GM06990 (cell line): Measurements from ENCODE around the gene LXN.

Experiments used
- DNase-seq: peaks from one replicate; pipeline ENCODE4 v3.0.0-alpha.2; 2011; ENCODE audit not compliant: insufficient read length; ENCODE audit errors: extremely low read depth
- H3K27me3 ChIP-seq: replicated peaks from 2 replicates; pipeline ENCODE4 v1.6.0; 2011; ENCODE audit warnings: low read length; ENCODE audit not compliant: control insufficient read depth, insufficient read depth
- H3K36me3 ChIP-seq: 2 replicates; pipeline ENCODE4 v1.5.1; 2011; ENCODE audit warnings: low read length; ENCODE audit not compliant: control insufficient read depth, insufficient read depth
- H3K4me3 ChIP-seq: replicated peaks from 2 replicates; pipeline ENCODE4 v1.5.1; 2011; ENCODE audit warnings: low read depth, mild to moderate bottlenecking, control low read depth, low read length
- TF ChIP-seq, protein P1 (sequence below): IDR thresholded peaks from 2 replicates; pipeline ENCODE4 v1.5.1; 2011; ENCODE audit warnings: low read length, control low read depth, mild to moderate bottlenecking, inconsistent platforms; ENCODE audit not compliant: insufficient read depth, poor library complexity, severe bottlenecking

Gene LXN, protein sequence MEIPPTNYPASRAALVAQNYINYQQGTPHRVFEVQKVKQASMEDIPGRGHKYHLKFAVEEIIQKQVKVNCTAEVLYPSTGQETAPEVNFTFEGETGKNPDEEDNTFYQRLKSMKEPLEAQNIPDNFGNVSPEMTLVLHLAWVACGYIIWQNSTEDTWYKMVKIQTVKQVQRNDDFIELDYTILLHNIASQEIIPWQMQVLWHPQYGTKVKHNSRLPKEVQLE

DNA sequence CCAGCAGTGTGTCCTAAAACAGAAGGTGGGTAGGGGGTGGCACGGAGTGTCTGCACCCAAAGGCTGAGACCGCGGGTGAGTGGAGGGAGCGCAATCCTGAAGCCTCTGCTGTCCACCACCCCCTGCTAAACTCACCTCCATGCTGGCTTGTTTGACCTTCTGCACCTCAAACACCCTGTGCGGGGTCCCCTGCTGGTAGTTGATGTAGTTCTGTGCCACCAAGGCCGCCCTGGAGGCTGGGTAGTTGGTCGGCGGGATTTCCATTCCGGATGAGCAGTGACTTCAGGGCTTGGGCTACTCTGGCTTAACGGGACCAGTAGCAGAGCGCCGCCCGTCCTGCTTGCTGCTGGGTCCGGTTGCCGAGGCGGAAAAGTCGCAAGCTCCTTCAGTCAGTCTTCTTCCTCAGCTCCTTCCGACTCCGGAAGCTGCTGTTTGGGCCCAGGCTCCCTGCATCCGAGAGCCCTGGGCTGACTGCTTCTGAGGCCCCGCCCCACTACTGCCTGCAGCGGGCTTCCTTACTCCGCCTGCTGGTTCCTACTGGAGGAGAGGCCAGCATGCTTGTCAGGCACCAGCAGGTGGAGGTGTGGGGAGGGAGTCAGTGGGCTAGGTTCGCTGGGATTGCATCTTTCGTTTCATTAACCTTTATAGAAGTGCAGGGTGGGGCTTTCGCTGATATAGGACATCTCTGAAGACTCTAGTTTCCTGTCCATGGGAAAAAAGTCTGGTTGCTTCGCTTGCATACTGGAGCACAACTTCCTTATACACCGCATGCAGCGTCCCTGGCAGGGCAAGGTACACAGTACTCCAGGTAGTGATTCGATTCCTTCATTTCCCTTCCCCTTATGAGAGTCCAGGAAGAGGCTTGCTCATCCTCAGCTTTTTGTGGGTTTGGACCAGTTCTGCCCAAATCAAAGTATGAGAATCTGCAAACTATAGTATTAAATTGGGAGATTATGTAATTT is at the start of gene LXN:
LXN (minus strand) TSS at position 434 of the 962 bp plus-strand sequence; CDS start at position 264, 170 bp downstream.
- peak; percentile 81 for DNase-seq
- H3K36me3 ChIP-seq, result peaks cover under 1% of the 10 kb centered on the region
- no peaks in the 10 kb centered on the region for H3K27me3 ChIP-seq
- peak within 1 kb of the TSS; percentile 62 for H3K4me3 ChIP-seq
- TF ChIP-seq, protein P1, sequence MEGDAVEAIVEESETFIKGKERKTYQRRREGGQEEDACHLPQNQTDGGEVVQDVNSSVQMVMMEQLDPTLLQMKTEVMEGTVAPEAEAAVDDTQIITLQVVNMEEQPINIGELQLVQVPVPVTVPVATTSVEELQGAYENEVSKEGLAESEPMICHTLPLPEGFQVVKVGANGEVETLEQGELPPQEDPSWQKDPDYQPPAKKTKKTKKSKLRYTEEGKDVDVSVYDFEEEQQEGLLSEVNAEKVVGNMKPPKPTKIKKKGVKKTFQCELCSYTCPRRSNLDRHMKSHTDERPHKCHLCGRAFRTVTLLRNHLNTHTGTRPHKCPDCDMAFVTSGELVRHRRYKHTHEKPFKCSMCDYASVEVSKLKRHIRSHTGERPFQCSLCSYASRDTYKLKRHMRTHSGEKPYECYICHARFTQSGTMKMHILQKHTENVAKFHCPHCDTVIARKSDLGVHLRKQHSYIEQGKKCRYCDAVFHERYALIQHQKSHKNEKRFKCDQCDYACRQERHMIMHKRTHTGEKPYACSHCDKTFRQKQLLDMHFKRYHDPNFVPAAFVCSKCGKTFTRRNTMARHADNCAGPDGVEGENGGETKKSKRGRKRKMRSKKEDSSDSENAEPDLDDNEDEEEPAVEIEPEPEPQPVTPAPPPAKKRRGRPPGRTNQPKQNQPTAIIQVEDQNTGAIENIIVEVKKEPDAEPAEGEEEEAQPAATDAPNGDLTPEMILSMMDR, result peak; percentile 82

DNA sequence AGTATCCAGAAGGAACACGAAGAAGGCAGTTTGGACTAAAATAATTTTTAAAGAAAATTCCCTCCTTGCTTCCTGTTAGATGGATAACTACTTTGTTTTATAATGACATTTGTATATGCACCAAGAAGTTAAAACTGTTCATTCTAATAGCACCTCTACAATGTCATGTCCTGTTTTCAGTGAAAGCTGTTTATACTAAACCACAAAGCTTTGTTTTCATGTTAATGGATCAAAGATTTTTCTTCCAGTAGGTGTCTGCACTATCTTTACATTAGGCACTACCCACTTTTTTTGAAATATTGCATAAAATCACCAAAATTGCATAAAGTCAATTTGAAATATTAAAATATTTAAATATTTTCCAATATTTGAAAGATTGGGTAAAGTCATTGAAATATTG is 49.7 kb upstream of the LXN start:
- H3K36me3 ChIP-seq, result peaks cover 3% of the 10 kb centered on the region
- H3K4me3 ChIP-seq, result no peak overlapping the region
- TF ChIP-seq, protein P1, result no peak
- no peaks in the 10 kb centered on the region for H3K27me3 ChIP-seq
- no peak for DNase-seq

DNA sequence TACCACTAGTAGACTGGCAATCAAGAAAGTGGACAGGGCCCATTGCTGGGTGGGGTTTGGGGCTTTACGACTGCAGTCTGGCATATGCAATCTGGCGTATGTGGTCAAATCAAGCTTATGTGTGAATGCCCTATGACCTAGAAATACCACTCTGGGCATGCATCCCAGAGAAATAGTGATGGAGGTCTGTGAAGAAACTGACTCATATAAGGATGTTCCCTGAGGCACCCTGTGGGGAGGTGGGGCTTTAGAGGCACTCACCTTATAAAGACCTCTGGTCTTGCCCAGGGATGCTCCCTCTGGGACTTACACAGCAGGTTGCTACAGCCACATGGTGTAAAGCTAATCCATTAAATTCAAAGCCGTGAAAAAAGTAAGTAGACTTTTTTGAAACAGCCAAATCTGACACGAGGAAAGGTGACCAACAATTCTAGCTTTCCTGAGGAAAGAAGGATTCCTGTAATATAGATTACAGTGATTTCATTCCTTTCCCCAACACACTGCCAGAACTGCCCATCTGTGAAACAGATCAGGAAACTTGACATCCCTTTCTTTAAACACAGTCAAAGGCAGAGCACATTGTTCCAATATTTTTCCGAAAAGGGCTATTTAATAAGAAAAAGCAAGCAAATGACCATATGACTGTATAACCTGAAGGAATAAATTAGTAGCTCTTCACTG is 46.2 kb upstream of the LXN start:
- TF ChIP-seq, protein P1, result no peak
- DNase-seq, result no peak
- no peak overlapping the region for H3K4me3 ChIP-seq
- H3K27me3 ChIP-seq, result no peaks in the 10 kb centered on the region
- peaks cover 4% of the 10 kb centered on the region for H3K36me3 ChIP-seq

DNA sequence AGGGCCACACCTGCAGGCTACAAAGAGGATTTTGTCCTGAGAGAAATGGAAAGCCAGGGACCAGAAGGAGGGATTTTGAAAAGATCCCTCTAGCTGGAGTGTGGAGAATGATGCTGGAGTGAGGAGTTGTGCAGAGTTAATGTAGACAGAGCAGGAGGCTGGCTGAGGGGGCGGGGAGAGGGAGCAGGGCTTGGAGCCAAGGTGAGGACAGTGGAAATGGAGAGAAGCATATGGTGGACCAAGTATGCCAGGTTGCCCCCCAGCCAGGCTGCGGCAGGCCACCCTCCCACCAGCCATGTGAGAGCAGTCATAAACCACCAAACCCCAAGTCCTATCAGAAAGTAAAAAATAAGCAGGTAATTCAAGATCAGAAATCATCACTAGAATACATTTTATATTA is 45.1 kb upstream of the LXN start:
- no peak for DNase-seq
- no peaks in the 10 kb centered on the region for H3K27me3 ChIP-seq
- no peak overlapping the region for H3K4me3 ChIP-seq
- peaks cover 4% of the 10 kb centered on the region for H3K36me3 ChIP-seq
- TF ChIP-seq, protein P1, result no peak

DNA sequence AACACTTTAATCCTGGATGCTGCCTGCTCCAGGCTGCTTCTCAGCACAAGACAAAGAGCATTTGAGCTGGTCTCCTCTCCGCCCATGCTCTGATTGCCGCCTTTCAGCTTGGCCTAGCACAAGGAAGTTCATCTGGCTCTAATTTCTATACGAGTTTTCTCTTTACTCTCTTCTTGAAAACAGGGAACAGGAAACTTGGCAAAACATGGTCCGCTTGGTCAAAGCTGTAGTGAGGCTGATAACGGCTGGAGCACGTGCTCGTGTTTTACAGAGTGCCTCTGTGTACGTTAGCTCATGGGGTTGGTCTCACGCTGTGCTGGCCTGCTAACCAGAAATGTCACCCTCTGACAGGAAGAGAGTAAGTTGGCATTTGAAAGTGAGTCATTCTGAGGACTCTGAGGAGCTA is 40.6 kb upstream of the LXN start:
- no peak for DNase-seq
- H3K27me3 ChIP-seq, result no peaks in the 10 kb centered on the region
- TF ChIP-seq, protein P1, result no peak
- H3K4me3 ChIP-seq, result no peak overlapping the region
- peaks cover 4% of the 10 kb centered on the region for H3K36me3 ChIP-seq
